Hepatocyte (in vitro differentiated cells): ENCODE results near the gene ARAP1.

ENCODE experiments used
- EZH2 ChIP-seq: fragments of 200-600 bp; sonication (generic); IDR thresholded peaks from 2 replicates; pipeline ENCODE4 v1.6.1; 2016; ENCODE audit warnings: antibody characterized with exemption, mild to moderate bottlenecking, borderline replicate concordance
- TF ChIP-seq, protein P1 (sequence below): fragments of 200-600 bp; sonication (generic); IDR thresholded peaks from 2 replicates; pipeline ENCODE4 v1.5.1; 2016; ENCODE audit warnings: antibody characterized with exemption, mild to moderate bottlenecking; ENCODE audit not compliant: poor library complexity

DNA sequence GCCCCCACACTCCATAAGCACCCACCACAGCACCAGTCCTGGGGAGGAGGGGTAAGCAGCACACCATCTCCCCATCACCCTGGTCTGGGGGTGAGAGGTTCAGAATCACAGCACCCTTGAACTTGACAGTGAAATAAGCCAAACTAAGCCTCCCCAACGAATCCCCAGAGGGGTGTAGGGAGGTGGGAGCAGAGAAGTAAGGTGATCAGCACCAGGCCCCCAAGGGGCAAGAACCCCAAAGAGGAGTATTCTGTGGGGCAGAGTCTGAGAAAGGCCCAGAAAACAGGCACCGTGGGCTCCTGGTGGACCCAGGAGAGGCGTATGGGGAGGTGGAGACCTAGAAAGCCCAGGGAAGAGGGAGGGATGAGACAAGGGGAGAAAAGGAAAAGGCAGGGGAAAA lies 30.9 kb downstream of the ARAP1 start:
- TF ChIP-seq, protein P1, sequence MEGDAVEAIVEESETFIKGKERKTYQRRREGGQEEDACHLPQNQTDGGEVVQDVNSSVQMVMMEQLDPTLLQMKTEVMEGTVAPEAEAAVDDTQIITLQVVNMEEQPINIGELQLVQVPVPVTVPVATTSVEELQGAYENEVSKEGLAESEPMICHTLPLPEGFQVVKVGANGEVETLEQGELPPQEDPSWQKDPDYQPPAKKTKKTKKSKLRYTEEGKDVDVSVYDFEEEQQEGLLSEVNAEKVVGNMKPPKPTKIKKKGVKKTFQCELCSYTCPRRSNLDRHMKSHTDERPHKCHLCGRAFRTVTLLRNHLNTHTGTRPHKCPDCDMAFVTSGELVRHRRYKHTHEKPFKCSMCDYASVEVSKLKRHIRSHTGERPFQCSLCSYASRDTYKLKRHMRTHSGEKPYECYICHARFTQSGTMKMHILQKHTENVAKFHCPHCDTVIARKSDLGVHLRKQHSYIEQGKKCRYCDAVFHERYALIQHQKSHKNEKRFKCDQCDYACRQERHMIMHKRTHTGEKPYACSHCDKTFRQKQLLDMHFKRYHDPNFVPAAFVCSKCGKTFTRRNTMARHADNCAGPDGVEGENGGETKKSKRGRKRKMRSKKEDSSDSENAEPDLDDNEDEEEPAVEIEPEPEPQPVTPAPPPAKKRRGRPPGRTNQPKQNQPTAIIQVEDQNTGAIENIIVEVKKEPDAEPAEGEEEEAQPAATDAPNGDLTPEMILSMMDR = no peak
- no peak for TF ChIP-seq EZH2
